Parietal lobe (tissue), 1 donor: Measurements from ENCODE around the gene LYVE1. TPM values are rescaled to one million over a fixed set of nuclear protein-coding genes. Genes with fewer than 3 reads are reported as not detected.

Experiments
- total RNA-seq: library from RNA; depleted of rRNA; stranded (reverse); fragments of >200 nt; gene quantifications from one replicate; pipeline ENCODE4 v1.2.3, GENCODE V29; 2014

The LYVE1 gene
- total RNA-seq: 1.3 TPM

GRCh38 chr11:10568486-10568941 is at the start of gene LYVE1:
TSS of gene LYVE1 (minus strand) at chr11:10568665. CDS start at chr11:10568532, 133 bp downstream.

GRCh38 chr11:10540915-10541560 is 27.4 kb downstream of the LYVE1 start, which contains the start of gene RNF141:
TSS of gene RNF141 (minus strand) at chr11:10541187. CDS start at chr11:10534158, 7,029 bp downstream.

Other genes with a start within 250 kb of the LYVE1 start
- gene AMPD3, start 113.4 kb downstream of the LYVE1 start, total RNA-seq: 0.63 TPM
- 55.4 TPM for gene RNF141, start 27.5 kb downstream of the LYVE1 start, total RNA-seq
- gene IRAG1, start 125.1 kb upstream of the LYVE1 start, total RNA-seq: 0.63 TPM
- 57.3 TPM for gene CTR9, start 182.6 kb upstream of the LYVE1 start, total RNA-seq
- gene EIF4G2, start 240.3 kb upstream of the LYVE1 start, total RNA-seq: 1,082 TPM